IgD-negative memory B cell (primary cell): Measurements from ENCODE around the gene CD4. TPM values are rescaled to one million over a fixed set of nuclear protein-coding genes. Genes with fewer than 3 reads are reported as not detected.
"Not testable (repeated sequence)": the region's sequence is repeated elsewhere in the genome, so short reads cannot be mapped to it uniquely, and the experiment has no call there.

ENCODE experiments used
- H3K27ac Mint-ChIP-seq, 3 donors: one replicate each; pipeline ENCODE4 v1.8.0; 2020 to 2022; ENCODE audit warnings: mild to moderate bottlenecking in 3 of 3, mixed read lengths in 3 of 3, moderate library complexity in 1 of 3
- H3K27me3 Mint-ChIP-seq: one replicate; pipeline ENCODE4 v1.8.0; 2021; ENCODE audit warnings: mixed read lengths
- H3K36me3 Mint-ChIP-seq: one replicate; pipeline ENCODE4 v1.8.0; 2020; ENCODE audit warnings: mild to moderate bottlenecking, mixed read lengths
- H3K4me1 Mint-ChIP-seq, 3 donors: one replicate each; pipeline ENCODE4 v1.8.0; 2020 to 2022; ENCODE audit warnings: mixed read lengths in 3 of 3, mild to moderate bottlenecking in 1 of 3
- H3K4me3 Mint-ChIP-seq, 4 donors: one replicate each; pipeline ENCODE4 v1.8.0; 2020 to 2022; ENCODE audit warnings: mild to moderate bottlenecking in 4 of 4, mixed read lengths in 4 of 4, moderate library complexity in 3 of 4
- H3K9me3 Mint-ChIP-seq, 3 donors: one replicate each; pipeline ENCODE4 v1.8.0; 2020 to 2021; ENCODE audit warnings: mixed read lengths in 3 of 3, mild to moderate bottlenecking in 1 of 3
- polyA plus RNA-seq: library from polyadenylated mRNA; unstranded; fragments of 300-500 nt; fragmentation: Illumina TruSeq; gene quantifications from one replicate; pipeline ENCODE4 v1.2.3, GENCODE V29; 2021

Gene CD4
- polyA plus RNA-seq, result 6.6 TPM

DNA sequence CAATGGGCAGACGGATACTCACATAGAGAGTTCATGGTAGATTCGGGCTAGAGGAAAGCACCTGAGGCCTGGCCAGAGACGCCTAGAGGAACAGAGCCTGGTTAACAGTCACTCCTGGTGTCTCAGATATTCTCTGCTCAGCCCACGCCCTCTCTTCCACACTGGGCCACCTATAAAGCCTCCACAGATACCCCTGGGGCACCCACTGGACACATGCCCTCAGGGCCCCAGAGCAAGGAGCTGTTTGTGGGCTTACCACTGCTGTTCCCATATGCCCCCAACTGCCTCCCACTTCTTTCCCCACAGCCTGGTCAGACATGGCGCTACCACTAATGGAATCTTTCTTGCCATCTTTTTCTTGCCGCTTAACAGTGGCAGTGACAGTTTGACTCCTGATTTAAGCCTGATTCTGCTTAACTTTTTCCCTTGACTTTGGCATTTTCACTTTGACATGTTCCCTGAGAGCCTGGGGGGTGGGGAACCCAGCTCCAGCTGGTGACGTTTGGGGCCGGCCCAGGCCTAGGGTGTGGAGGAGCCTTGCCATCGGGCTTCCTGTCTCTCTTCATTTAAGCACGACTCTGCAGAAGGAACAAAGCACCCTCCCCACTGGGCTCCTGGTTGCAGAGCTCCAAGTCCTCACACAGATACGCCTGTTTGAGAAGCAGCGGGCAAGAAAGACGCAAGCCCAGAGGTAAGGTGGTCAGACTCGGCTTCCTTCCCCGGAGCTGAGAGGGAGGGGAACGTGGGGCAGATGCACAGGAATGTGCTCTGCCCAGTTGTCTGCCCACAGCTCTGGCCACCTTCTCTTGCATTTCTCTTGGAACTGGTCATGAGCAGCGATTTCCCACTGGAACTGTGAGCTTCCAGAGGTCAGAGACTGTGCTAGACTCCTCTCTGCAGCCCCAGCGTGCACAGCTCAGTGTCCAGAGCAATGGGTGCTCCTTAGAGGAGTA lies at the start of gene CD4:
Gene CD4, plus strand, starts transcription at position 557 of the 953 bp plus-strand sequence. CDS start 10,611 bp downstream, outside the sequence.
- Mint-ChIP-seq H3K36me3 (no peaks in the 10 kb centered on the region), H3K27me3 (peaks cover 14% of the 10 kb centered on the region), H3K4me1 (peaks cover 8 to 10% (median 9%) of the 10 kb centered on the region in 3 donors), H3K27ac (peak within 1 kb of the TSS in 1 of 3 donors; percentile 63), H3K4me3 (peak within 1 kb of the TSS in 2 of 4 donors; percentile 16 to 35), H3K9me3 (no peaks in the 10 kb centered on the region)

DNA sequence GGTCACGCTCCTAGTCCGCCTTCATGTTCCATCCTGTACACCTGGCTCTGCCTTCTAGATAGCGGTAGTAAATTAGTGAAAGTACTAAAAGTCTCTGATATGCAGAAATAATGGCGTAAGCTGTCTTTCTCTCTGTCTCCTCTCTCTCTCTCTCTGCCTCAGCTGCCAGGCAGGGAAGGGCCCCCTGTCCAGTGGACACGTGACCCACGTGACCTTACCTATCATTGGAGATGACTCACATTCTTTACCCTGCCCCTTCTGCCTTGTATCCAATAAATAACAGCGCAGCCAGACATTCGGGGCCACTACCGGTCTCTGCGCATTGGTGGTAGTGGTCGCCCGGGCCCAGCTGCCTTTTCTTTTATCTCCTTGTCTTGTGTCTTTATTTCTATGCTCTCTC lies 47.2 kb upstream of the CD4 start:
- not testable (repeated sequence) for H3K27ac Mint-ChIP-seq
- peaks cover 9 to 14% (median 11%) of the 10 kb centered on the region in 3 donors for H3K4me1 Mint-ChIP-seq

DNA sequence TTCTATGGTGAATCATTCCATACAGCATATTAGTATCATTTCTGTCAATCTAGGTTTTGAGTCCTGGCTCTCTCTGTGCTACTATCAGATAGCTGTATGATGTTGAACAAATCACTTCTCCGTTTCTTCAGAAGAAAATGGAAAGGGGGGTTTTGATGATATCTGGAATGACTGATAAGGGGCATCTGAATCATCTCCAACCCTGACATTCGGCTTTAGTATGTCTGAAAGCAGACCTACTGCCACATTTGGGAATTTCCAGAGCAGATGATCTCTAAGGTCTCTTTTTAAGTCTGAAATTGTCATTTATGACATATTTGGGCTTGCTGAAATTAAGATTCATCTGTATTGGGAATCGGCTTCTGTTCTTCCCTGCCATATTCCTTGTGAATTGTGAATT lies 46.5 kb upstream of the CD4 start:
- Mint-ChIP-seq H3K4me3 (no peak overlapping the region), H3K36me3 (no peaks in the 10 kb centered on the region), H3K27ac (no peak overlapping the region), H3K9me3 (peaks cover 0 to 5% (median 1%) of the 10 kb centered on the region in 3 donors), H3K27me3 (no peaks in the 10 kb centered on the region), H3K4me1 (peaks cover 9 to 16% (median 11%) of the 10 kb centered on the region in 3 donors)

More for the DNA sequence above, 47.2 kb upstream of the CD4 start:
- H3K9me3 Mint-ChIP-seq, H3K4me3 Mint-ChIP-seq, H3K27me3 Mint-ChIP-seq, H3K36me3 Mint-ChIP-seq: not testable (repeated sequence)

DNA sequence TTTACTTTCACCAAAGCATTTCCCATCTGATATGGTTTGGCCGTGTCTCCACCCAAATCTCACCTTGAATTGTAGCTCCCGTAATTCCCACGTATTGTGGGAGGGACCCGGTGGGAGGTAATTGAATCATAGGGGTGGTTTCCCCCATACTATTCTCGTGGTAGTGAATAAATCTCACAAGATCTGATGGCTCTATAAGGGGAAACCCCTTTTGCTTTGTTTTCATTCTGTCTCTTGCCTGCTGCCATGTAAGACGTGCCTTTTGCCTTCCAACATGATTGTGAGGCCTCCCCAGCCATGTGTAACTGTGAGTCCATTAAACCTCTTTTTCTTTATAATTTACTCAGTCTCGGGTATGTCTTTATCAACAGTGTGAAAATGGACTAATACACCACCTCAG lies 46.0 kb upstream of the CD4 start:
- H3K36me3 Mint-ChIP-seq, H3K9me3 Mint-ChIP-seq, H3K4me3 Mint-ChIP-seq, H3K27me3 Mint-ChIP-seq, H3K27ac Mint-ChIP-seq: not testable (repeated sequence)
- peaks cover 9 to 16% (median 11%) of the 10 kb centered on the region in 3 donors for H3K4me1 Mint-ChIP-seq

DNA sequence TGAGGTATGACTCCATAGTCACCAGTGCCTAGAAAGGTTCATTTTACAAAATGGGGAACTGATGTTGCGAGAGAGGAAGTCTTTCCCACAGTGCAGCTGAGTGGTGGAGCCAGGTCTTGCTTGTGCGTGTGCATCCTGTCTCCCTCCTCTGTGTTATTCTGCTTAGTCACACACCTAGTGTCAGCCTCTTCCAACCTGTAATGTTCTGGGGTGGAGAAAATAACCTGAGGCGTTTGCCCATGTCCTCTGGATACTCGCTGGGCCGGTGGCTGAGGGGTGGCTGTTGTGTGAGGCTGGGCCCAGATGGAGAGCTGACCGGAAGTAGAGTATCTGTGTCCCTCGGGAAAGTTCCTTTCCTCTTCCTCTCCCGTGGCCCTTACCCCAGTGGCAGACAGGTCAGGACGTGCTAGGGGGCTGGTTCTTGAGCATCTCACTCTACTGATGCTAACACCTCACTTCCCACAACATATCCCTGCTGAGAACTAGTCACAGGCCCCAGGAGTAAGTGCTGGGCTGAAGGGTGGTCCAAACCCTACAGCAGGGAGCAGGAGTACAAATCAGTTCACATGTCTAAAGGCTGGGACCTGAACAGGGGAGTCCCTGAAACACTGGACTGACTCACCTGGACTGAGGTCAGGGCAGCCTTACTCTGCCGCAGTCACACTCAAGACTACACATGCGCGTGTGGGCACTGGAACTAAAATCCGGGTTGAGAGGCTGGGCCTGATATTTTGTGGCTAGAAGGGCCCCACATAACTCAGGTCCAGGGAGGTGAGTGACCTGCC lies 43.4 kb upstream of the CD4 start:
- peak overlapping the region in 3 of 4 donors; percentile 49 to 79 (median 52) for H3K4me3 Mint-ChIP-seq
- peaks cover 0 to 5% (median 1%) of the 10 kb centered on the region in 3 donors for H3K9me3 Mint-ChIP-seq
- no peaks in the 10 kb centered on the region for H3K27me3 Mint-ChIP-seq
- peaks cover 2% of the 10 kb centered on the region for H3K36me3 Mint-ChIP-seq
- peaks cover 10 to 16% (median 13%) of the 10 kb centered on the region in 3 donors for H3K4me1 Mint-ChIP-seq
- H3K27ac Mint-ChIP-seq, result peak overlapping the region; percentile 4 to 96 (median 93)

DNA sequence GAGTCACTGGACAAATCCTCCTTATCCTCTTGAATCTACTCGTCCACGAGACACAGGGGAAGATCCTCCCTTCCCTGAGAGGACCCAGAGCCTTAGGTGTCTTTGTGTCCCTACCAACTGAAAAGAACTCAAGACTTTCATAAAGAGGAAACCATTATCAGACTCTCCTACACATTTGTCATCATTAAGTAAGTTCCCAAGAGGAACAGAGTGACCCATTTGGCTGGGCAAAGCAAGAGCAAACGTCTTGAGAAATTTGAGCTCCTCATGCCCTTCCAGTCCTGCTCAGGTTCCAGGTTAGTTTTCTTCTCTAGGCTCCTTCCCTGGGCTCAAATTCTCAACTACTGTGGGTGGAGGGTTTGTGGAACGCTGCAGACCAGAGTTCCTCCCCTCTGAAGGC lies 42.1 kb upstream of the CD4 start:
- peak overlapping the region in 1 of 4 donors; percentile 12 for H3K4me3 Mint-ChIP-seq
- peaks cover 0 to 5% (median 1%) of the 10 kb centered on the region in 3 donors for H3K9me3 Mint-ChIP-seq
- H3K27ac Mint-ChIP-seq, result peak overlapping the region; percentile 59 to 64 (median 64)
- peaks cover 15 to 18% (median 16%) of the 10 kb centered on the region in 3 donors for H3K4me1 Mint-ChIP-seq
- no peaks in the 10 kb centered on the region for H3K27me3 Mint-ChIP-seq
- H3K36me3 Mint-ChIP-seq, result peaks cover 2% of the 10 kb centered on the region

DNA sequence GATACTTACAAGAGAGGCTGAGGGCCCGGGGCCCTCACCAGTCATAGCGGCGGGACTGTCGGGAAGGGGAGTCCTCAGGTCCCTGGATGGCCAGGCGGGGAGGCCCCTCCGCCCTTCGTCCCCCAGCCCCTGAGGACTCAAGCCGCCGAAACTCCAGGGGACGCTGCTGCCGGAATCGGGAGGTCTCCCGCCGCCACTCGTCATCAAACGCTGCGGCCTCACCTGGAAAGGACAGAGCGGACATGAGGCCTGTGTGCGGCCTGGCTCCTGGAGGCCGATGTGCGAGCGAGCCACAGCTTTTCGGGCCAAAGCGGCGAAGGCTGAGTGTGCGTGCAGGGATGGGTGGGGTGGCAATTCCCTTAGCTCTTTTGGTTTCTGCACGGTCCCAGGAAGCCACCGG lies 40.6 kb upstream of the CD4 start:
- Mint-ChIP-seq H3K4me3 (peak overlapping the region in 1 of 4 donors; percentile 45), H3K4me1 (peaks cover 19 to 23% (median 20%) of the 10 kb centered on the region in 3 donors), H3K27me3 (no peaks in the 10 kb centered on the region), H3K27ac (no peak overlapping the region), H3K36me3 (peaks cover 2% of the 10 kb centered on the region), H3K9me3 (no peaks in the 10 kb centered on the region)

DNA sequence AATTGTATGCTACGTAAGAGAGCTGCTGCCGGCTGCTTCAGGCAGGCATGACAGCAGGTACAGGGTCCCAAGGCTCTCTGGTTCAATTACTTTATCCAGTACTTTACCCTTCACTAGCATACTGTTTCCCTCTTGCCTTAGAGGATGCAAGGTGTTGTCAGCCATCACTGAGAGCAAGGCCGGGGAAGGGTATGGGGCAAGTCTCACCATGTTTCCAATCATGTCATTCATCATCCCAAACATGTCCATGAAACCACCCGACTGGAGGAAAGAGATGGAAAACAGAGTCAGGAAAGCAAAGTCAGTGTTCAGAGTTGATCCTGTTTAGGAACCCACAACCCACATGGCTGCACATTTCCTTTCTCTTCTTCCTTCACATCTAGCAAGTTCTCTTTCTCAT lies 38.8 kb upstream of the CD4 start:
- Mint-ChIP-seq H3K4me3 (peak overlapping the region in 1 of 4 donors; percentile 98), H3K27ac (peak overlapping the region in 2 of 3 donors; percentile 16 to 99), H3K27me3 (no peaks in the 10 kb centered on the region), H3K36me3 (peaks cover 2% of the 10 kb centered on the region), H3K9me3 (no peaks in the 10 kb centered on the region), H3K4me1 (peaks cover 15 to 17% (median 17%) of the 10 kb centered on the region in 3 donors)

DNA sequence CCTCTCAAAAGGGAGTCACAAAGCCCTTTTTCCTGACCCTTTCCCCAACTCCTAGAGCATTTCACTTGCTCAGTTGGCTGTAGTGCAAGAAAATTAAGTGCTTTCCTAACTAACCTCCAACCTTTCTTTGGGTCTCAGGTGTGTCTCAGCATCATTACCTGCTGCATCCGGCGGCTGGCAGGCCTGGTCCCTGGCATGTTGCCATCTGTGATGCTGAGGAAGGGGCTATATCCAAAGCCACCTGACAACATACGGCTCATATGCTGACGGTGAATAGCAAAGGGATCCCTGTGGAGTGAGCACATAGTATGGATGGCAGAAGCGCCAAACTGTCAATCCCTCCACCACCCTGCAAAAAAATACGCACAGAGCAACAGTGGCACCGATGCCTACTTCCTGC lies 37.6 kb upstream of the CD4 start:
- H3K27ac Mint-ChIP-seq, result peak overlapping the region; percentile 67 to 99 (median 99)
- no peaks in the 10 kb centered on the region for H3K9me3 Mint-ChIP-seq
- H3K4me3 Mint-ChIP-seq, result peak overlapping the region; percentile 80 to 99 (median 96)
- peaks cover 10 to 13% (median 12%) of the 10 kb centered on the region in 3 donors for H3K4me1 Mint-ChIP-seq
- peaks cover 2% of the 10 kb centered on the region for H3K36me3 Mint-ChIP-seq
- no peaks in the 10 kb centered on the region for H3K27me3 Mint-ChIP-seq

DNA sequence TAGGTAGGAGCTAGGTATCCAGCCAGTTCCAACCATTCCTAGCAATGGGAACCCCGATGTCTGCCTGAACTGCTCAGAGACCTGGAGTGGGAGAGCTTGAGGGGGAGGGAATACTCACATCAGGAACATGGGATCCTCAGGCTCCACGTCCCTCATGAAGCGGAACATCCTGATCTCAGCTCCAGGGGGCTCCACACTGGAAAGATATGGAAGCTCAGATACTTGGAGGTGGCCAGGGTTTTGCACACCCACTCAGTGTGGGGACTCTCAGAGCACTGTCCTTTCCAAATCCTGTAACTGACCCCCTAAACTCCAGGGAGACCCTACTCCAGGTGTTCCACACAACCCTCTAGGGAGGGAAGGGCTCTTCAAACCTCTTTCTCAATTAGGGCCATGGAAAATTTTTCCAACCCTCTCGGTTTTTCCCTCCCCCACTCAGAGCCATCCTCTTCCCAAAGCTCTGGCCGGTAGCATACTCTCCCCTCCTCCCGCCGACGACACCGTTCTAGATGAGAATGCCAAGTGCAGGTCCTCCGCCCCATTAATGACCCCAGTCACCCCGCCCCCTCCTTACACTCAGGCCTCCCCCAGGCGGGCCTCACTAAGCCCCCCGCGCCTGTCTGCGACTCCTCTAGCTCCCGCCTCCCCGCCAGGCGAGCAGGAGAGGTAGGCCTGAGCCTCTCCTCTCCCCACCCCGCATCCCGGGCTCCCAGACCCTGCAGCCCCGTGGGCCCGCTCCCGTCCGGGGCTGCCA lies 37.0 kb upstream of the CD4 start:
- Mint-ChIP-seq H3K27me3 (peaks cover 1% of the 10 kb centered on the region), H3K4me3 (peak overlapping the region; percentile 93 to 99 (median 98)), H3K9me3 (no peaks in the 10 kb centered on the region), H3K4me1 (peaks cover 7 to 16% (median 10%) of the 10 kb centered on the region in 3 donors), H3K27ac (peak overlapping the region; percentile 99), H3K36me3 (peaks cover 2% of the 10 kb centered on the region)

DNA sequence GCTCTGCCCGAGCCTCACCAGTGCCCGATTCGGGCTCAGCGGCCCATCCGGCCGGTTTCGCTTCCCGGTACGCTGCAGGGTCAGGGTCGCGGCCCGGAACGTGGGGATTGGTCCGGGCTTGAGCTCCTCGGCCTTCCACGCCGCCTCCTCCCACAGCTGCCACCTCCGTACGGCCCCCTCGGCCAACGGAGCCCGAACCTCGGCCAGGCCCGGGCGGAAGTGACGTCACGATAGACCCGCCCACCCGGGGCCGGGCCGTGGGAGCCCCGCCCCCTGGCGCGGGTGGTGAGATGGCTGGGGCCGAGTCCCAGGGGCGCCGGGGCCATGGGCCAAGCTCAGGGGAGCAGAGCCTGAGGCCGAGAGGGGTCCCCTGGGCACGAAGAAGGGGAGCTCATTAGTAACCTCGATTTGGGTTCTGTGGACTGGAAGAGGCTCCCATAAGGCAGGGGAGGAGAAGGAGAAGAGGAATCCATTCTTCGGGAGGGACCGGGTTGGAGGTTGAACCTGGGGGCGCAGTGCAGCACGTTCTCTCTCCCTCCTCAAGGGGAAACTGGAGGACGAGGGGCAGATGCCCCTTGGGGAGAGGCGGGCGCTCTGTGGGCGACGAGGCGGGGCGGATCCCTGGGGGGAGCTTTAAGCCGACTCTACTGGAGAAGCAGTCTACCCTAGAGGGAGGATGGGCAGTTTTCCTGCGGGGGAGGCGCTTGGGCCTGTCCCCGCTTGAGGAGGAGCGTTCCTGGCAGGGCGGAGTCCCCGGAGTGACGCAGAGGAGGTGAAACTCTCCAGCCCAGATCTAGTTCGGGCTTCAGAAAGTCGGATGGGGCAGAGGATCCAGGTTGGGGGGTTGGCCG lies 36.2 kb upstream of the CD4 start, which contains the start of gene MLF2:
Gene MLF2, minus strand, starts transcription at position 221 of the 851 bp plus-strand sequence. CDS start 807 bp downstream, outside the sequence.
- Mint-ChIP-seq H3K27me3 (peaks cover 1% of the 10 kb centered on the region), H3K9me3 (no peaks in the 10 kb centered on the region), H3K36me3 (peaks cover 2% of the 10 kb centered on the region), H3K4me3 (peak within 1 kb of the TSS; percentile 93 to 99 (median 98)), H3K27ac (peak within 1 kb of the TSS; percentile 99), H3K4me1 (peaks cover 7 to 18% (median 12%) of the 10 kb centered on the region in 3 donors)

DNA sequence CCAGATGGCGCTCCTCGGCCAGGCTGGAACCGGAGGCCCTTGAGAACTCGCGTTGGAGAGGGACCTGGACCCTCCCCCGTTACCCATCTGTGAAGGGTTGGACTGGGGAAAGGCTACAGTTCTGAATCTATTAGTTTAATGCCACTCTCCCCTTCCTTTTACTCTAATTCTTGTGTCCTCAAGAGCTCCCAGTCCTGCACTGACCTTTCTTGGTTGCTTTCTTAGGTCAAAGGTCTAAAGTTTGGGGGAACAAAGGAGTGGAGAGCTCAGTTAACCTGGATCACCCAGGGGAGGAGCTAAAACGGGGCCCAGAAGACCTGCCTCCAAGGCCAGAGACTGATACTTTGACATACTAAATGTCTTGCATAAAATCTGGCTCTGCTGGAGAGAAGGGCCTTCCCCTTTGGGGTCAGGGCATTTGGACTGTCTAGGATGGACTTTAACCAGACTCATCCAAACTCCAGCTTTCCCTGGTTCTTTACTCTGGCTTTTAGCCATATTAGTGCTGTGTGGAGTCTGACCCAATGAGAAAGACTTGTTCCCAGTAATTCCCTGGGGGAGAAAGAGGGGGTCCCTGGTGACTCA lies 35.5 kb upstream of the CD4 start:
- peaks cover 1% of the 10 kb centered on the region for H3K27me3 Mint-ChIP-seq
- peaks cover 7 to 22% (median 18%) of the 10 kb centered on the region in 3 donors for H3K4me1 Mint-ChIP-seq

DNA sequence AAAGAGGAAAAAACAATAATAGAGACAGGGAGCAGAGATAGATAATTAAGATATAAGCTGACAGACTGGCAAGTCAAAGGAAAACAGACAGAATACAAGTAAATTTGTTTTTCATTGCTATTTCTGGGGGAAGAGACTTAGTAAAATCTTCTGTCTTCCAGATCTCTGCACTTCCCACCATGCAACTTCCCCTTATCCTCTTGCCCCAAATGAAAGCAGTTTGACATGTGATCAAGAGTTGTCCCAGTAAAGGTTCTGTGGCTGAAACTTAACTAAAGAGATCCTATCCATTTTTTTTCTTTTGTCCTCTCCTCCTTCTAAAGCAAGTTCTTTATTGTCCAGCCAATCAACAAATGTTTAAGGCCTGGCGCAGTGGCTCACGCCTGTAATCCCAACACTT lies 34.9 kb upstream of the CD4 start:
- Mint-ChIP-seq H3K27ac (peak overlapping the region in 1 of 3 donors; percentile 75), H3K36me3 (no peaks in the 10 kb centered on the region), H3K4me3 (peak overlapping the region in 3 of 4 donors; percentile 17 to 98 (median 53)), H3K9me3 (no peaks in the 10 kb centered on the region), H3K27me3 (peaks cover 1% of the 10 kb centered on the region), H3K4me1 (peaks cover 7 to 25% (median 19%) of the 10 kb centered on the region in 3 donors)

More for the DNA sequence above, 35.5 kb upstream of the CD4 start:
- Mint-ChIP-seq H3K9me3 (no peaks in the 10 kb centered on the region), H3K36me3 (peaks cover 2% of the 10 kb centered on the region), H3K27ac (peak overlapping the region; percentile 99), H3K4me3 (peak overlapping the region; percentile 93 to 99 (median 98))
